Measurements from ENCODE around the gene GJA4. TPM values are rescaled to one million over a fixed set of nuclear protein-coding genes. Genes with fewer than 3 reads are reported as not detected.

Gene GJA4
- total RNA-seq, result not detected in 2 replicates

GRCh38 chr1:34792868-34793727 is at the start of gene GJA4:
Gene GJA4, plus strand, starts transcription at chr1:34792999. Its CDS starts 1,215 bp downstream, at chr1:34794214.
- intact Hi-C loops (cut with micrococcal nuclease), result no loop called here

- intact Hi-C loops (cut with micrococcal nuclease), result loop anchor here (5.0 kb wide), 1 partner anchor 1111 kb away; no protein-coding TSS in a partner anchor
Observed at GRCh38 chr1:34743775-34744174, 49.0 kb upstream of the GJA4 start.

GRCh38 chr1:34744851-34745250 is 47.9 kb upstream of the GJA4 start:
- intact Hi-C loops (cut with micrococcal nuclease), result loop anchor here (5.0 kb wide), 1 partner anchor 1113 kb away; no protein-coding TSS in a partner anchor

GRCh38 chr1:34745666-34746065 is 47.1 kb upstream of the GJA4 start:
- intact Hi-C loops (cut with micrococcal nuclease), result no loop called here

- intact Hi-C loops (cut with micrococcal nuclease), result no loop called here
Observed at GRCh38 chr1:34746101-34746500, 46.7 kb upstream of the GJA4 start.

- intact Hi-C loops (cut with micrococcal nuclease), result no loop called here
Observed at GRCh38 chr1:34746785-34747637, 45.8 kb upstream of the GJA4 start.

GRCh38 chr1:34747638-34747941 is 45.2 kb upstream of the GJA4 start:
- intact Hi-C loops (cut with micrococcal nuclease), result no loop called here

GRCh38 chr1:34749992-34750391 is 42.8 kb upstream of the GJA4 start:
- intact Hi-C loops (cut with micrococcal nuclease), result no loop called here

- intact Hi-C loops (cut with micrococcal nuclease), result no loop called here
Observed at GRCh38 chr1:34750610-34751009, 42.2 kb upstream of the GJA4 start.

- intact Hi-C loops (cut with micrococcal nuclease), result no loop called here
Observed at GRCh38 chr1:34753163-34753562, 39.6 kb upstream of the GJA4 start.

GRCh38 chr1:34754964-34755637 is 37.7 kb upstream of the GJA4 start, which contains the start of gene GJB5:
Gene GJB5, plus strand, starts transcription at chr1:34755047. Its CDS starts 2,284 bp downstream, at chr1:34757331.
- intact Hi-C loops (cut with micrococcal nuclease), result no loop called here

- intact Hi-C loops (cut with micrococcal nuclease), result no loop called here
Observed at GRCh38 chr1:34755961-34756360, 36.8 kb upstream of the GJA4 start.

GRCh38 chr1:34757386-34757785 is 35.4 kb upstream of the GJA4 start:
- intact Hi-C loops (cut with micrococcal nuclease), result no loop called here

- intact Hi-C loops (cut with micrococcal nuclease), result no loop called here
Observed at GRCh38 chr1:34758751-34759150, 34.0 kb upstream of the GJA4 start.

GRCh38 chr1:34759503-34760357 is 33.1 kb upstream of the GJA4 start, which contains the start of gene GJB4:
Gene GJB4, plus strand, starts transcription at chr1:34759740. Its CDS starts 1,515 bp downstream, at chr1:34761255.
- intact Hi-C loops (cut with micrococcal nuclease), result no loop called here

- intact Hi-C loops (cut with micrococcal nuclease), result no loop called here
Observed at GRCh38 chr1:34761176-34761761, 31.5 kb upstream of the GJA4 start.

- intact Hi-C loops (cut with micrococcal nuclease), result no loop called here
Observed at GRCh38 chr1:34761776-34762307, 31.0 kb upstream of the GJA4 start.

- intact Hi-C loops (cut with micrococcal nuclease), result no loop called here
Observed at GRCh38 chr1:34762474-34763141, 30.2 kb upstream of the GJA4 start.

GRCh38 chr1:34763142-34763781 is 29.5 kb upstream of the GJA4 start:
- intact Hi-C loops (cut with micrococcal nuclease), result no loop called here

Data from T-helper 2 cell treated with Interferon-gamma antibody and Interleukin-4, amounts not matched to agents 100 ng/mL and 5 ng/mL, for 36 hours (primary cell).